Naive B cell (primary cell): ENCODE data around the gene QRFP. TPM values are rescaled to one million over a fixed set of nuclear protein-coding genes. Genes with fewer than 3 reads are reported as not detected.
A peak's percentile ranks its signal among the peaks of the same experiment; 100 is the strongest.
"Not testable (repeated sequence)": the region's sequence is repeated elsewhere in the genome, so short reads cannot be mapped to it uniquely, and the experiment has no call there.

Experiments
- ATAC-seq, 2 donors: fragments of 150-1000 bp; cut with Tn5 transposase; 2 replicates each; pipeline ENCODE4 v1.10.0; 2021; ENCODE audit warnings: low read depth in 2 of 2, mild to moderate bottlenecking in 2 of 2, moderate library complexity in 2 of 2
- DNase-seq: peaks from one replicate; pipeline ENCODE4 v3.0.0; 2022
- H3K27ac Mint-ChIP-seq, 6 donors: one replicate each; pipeline ENCODE4 v1.8.0; 2020 to 2022; ENCODE audit warnings: mild to moderate bottlenecking in 6 of 6, mixed read lengths in 6 of 6, moderate library complexity in 5 of 6, inconsistent platforms in 2 of 6
- H3K27me3 Mint-ChIP-seq, 3 donors: one replicate each; pipeline ENCODE4 v1.8.0; 2021 to 2022; ENCODE audit warnings: mixed read lengths in 3 of 3, mild to moderate bottlenecking in 1 of 3
- H3K36me3 Mint-ChIP-seq, 2 donors: one replicate each; pipeline ENCODE4 v1.8.0; 2020 to 2022; ENCODE audit warnings: mixed read lengths in 2 of 2, inconsistent platforms in 1 of 2, mild to moderate bottlenecking in 1 of 2
- H3K4me1 Mint-ChIP-seq, 3 donors: one replicate each; pipeline ENCODE4 v1.8.0; 2020 to 2022; ENCODE audit warnings: mixed read lengths in 3 of 3, inconsistent platforms in 1 of 3, mild to moderate bottlenecking in 1 of 3, moderate library complexity in 1 of 3
- H3K4me3 Mint-ChIP-seq, 8 donors: one replicate each; pipeline ENCODE4 v1.8.0; 2020 to 2022; ENCODE audit warnings: mild to moderate bottlenecking in 8 of 8, mixed read lengths in 8 of 8, moderate library complexity in 8 of 8, inconsistent platforms in 2 of 8
- H3K9me3 Mint-ChIP-seq, 7 donors: one replicate each; pipeline ENCODE4 v1.8.0; 2020 to 2022; ENCODE audit warnings: mixed read lengths in 7 of 7, mild to moderate bottlenecking in 5 of 7, inconsistent platforms in 2 of 7, moderate library complexity in 1 of 7
- polyA plus RNA-seq, 6 donors: library from polyadenylated mRNA; unstranded; fragments of 300-500 nt; fragmentation: Illumina TruSeq; gene quantifications; one replicate each; pipeline ENCODE4 v1.2.3, GENCODE V29; 2021; ENCODE audit warnings: low read depth in 6 of 6

QRFP gene
- polyA plus RNA-seq, 6 donors from 2014 or later, result 0.42 to 0.75 TPM; not detected in 4

- not testable (repeated sequence) for H3K9me3 Mint-ChIP-seq, H3K4me1 Mint-ChIP-seq, H3K27ac Mint-ChIP-seq, ATAC-seq, H3K4me3 Mint-ChIP-seq, DNase-seq, H3K27me3 Mint-ChIP-seq, H3K36me3 Mint-ChIP-seq
These were observed 13.4 kb upstream of the QRFP start for GRCh38 chr9:130910041-130910440.

- no peaks in the 10 kb centered on the region for H3K9me3 Mint-ChIP-seq
- ATAC-seq, result no peak
- peaks cover 0 to 10% (median 0%) of the 10 kb centered on the region in 3 donors for H3K27me3 Mint-ChIP-seq
- peaks cover 0 to 4% (median 0%) of the 10 kb centered on the region in 3 donors for H3K4me1 Mint-ChIP-seq
- DNase-seq, result no peak
- no peak overlapping the region for H3K27ac Mint-ChIP-seq
- H3K4me3 Mint-ChIP-seq, result no peak overlapping the region
- H3K36me3 Mint-ChIP-seq, result no peaks in the 10 kb centered on the region
These were observed 12.3 kb upstream of the QRFP start for GRCh38 chr9:130908878-130909355.

- Mint-ChIP-seq H3K27ac (peak overlapping the region in 1 of 6 donors; percentile 92), H3K27me3 (peaks cover 0 to 15% (median 0%) of the 10 kb centered on the region in 3 donors), H3K4me1 (peaks cover 0 to 4% (median 0%) of the 10 kb centered on the region in 3 donors), H3K4me3 (no peak overlapping the region), H3K36me3 (no peaks in the 10 kb centered on the region), H3K9me3 (no peaks in the 10 kb centered on the region)
- DNase-seq (no peak), ATAC-seq (no peak)
These were observed 11.7 kb upstream of the QRFP start for GRCh38 chr9:130908146-130908877.

- Mint-ChIP-seq H3K27me3 (peaks cover 0 to 15% (median 0%) of the 10 kb centered on the region in 3 donors), H3K27ac (no peak overlapping the region), H3K36me3 (no peaks in the 10 kb centered on the region), H3K9me3 (no peaks in the 10 kb centered on the region), H3K4me3 (peak overlapping the region in 1 of 8 donors; percentile 66), H3K4me1 (peaks cover 0 to 4% (median 0%) of the 10 kb centered on the region in 3 donors)
- DNase-seq (no peak), ATAC-seq (no peak)
These were observed 10.3 kb upstream of the QRFP start for GRCh38 chr9:130906735-130907416.

GRCh38 chr9:130905902-130906734 is 9.5 kb upstream of the QRFP start:
- Mint-ChIP-seq H3K4me1 (peaks cover 0 to 4% (median 0%) of the 10 kb centered on the region in 3 donors), H3K27ac (no peak overlapping the region)
- ATAC-seq, result no peak

GRCh38 chr9:130905125-130905901 is 8.7 kb upstream of the QRFP start:
- H3K27ac Mint-ChIP-seq, result no peak overlapping the region
- no peaks in the 10 kb centered on the region for H3K36me3 Mint-ChIP-seq
- H3K27me3 Mint-ChIP-seq, result peaks cover 0 to 24% (median 7%) of the 10 kb centered on the region in 3 donors
- no peaks in the 10 kb centered on the region for H3K4me1 Mint-ChIP-seq
- ATAC-seq (no peak), DNase-seq (no peak)
- H3K4me3 Mint-ChIP-seq, result no peak overlapping the region
- H3K9me3 Mint-ChIP-seq, result no peaks in the 10 kb centered on the region

More at GRCh38 chr9:130905902-130906734, 9.5 kb upstream of the QRFP start:
- no peaks in the 10 kb centered on the region for H3K36me3 Mint-ChIP-seq
- H3K27me3 Mint-ChIP-seq, result peaks cover 0 to 16% (median 0%) of the 10 kb centered on the region in 3 donors
- no peak for DNase-seq
- H3K4me3 Mint-ChIP-seq, result no peak overlapping the region
- H3K9me3 Mint-ChIP-seq, result no peaks in the 10 kb centered on the region

GRCh38 chr9:130904070-130905044 is 7.7 kb upstream of the QRFP start:
- Mint-ChIP-seq H3K36me3 (no peaks in the 10 kb centered on the region), H3K4me1 (no peaks in the 10 kb centered on the region), H3K27me3 (peaks cover 0 to 33% (median 9%) of the 10 kb centered on the region in 3 donors), H3K4me3 (no peak overlapping the region), H3K9me3 (no peaks in the 10 kb centered on the region), H3K27ac (no peak overlapping the region)
- ATAC-seq (no peak), DNase-seq (no peak)

- DNase-seq, result no peak
- Mint-ChIP-seq H3K4me3 (no peak overlapping the region), H3K27ac (no peak overlapping the region), H3K36me3 (no peaks in the 10 kb centered on the region), H3K27me3 (peaks cover 0 to 34% (median 9%) of the 10 kb centered on the region in 3 donors), H3K9me3 (no peaks in the 10 kb centered on the region), H3K4me1 (no peaks in the 10 kb centered on the region)
- ATAC-seq, result no peak
These were observed 6.8 kb upstream of the QRFP start for GRCh38 chr9:130903194-130904069.

- no peak for DNase-seq
- no peak for ATAC-seq
- Mint-ChIP-seq H3K4me3 (no peak overlapping the region), H3K36me3 (no peaks in the 10 kb centered on the region), H3K27ac (no peak overlapping the region), H3K27me3 (peaks cover 0 to 34% (median 9%) of the 10 kb centered on the region in 3 donors), H3K4me1 (no peaks in the 10 kb centered on the region), H3K9me3 (no peaks in the 10 kb centered on the region)
These were observed 5.9 kb upstream of the QRFP start for GRCh38 chr9:130902204-130903185.

GRCh38 chr9:130901498-130902203 is 5.0 kb upstream of the QRFP start:
- no peaks in the 10 kb centered on the region for H3K4me1 Mint-ChIP-seq
- H3K36me3 Mint-ChIP-seq, result no peaks in the 10 kb centered on the region
- H3K27me3 Mint-ChIP-seq, result peaks cover 0 to 34% (median 9%) of the 10 kb centered on the region in 3 donors
- no peak overlapping the region for H3K4me3 Mint-ChIP-seq
- H3K27ac Mint-ChIP-seq, result no peak overlapping the region
- DNase-seq, result no peak
- H3K9me3 Mint-ChIP-seq, result no peaks in the 10 kb centered on the region
- ATAC-seq, result no peak
